Skin epidermis (tissue), 12 donors: ENCODE measurements around the gene PPP1R9A.

Source experiments
- H3K27ac ChIP-seq, 21 experiments: fragments of 200-600 bp; sonication (generic) in 11 of 21; one replicate each; pipeline ENCODE4 v1.5.0; 2020; ENCODE audit warnings: mild to moderate bottlenecking in 3 of 21, inconsistent platforms in 2 of 21, moderate library complexity in 2 of 21
- H3K4me3 ChIP-seq, 7 experiments: fragments of 200-600 bp; sonication (generic) in 2 of 7; one replicate each; pipeline ENCODE4 v1.5.0; 2020; ENCODE audit warnings: inconsistent platforms in 2 of 7, mild to moderate bottlenecking in 2 of 7, moderate library complexity in 1 of 7

PPP1R9A gene

GRCh38 chr7:95088536-95089215 lies 181.3 kb downstream of the PPP1R9A start:
- Histone ChIP-seq H3K27ac (no peak overlapping the region), H3K4me3 (no peak overlapping the region)

- Histone ChIP-seq H3K4me3 (no peak overlapping the region), H3K27ac (no peak overlapping the region)
Observed at GRCh38 chr7:95089414-95090315, 182.3 kb downstream of the PPP1R9A start.

- no peak overlapping the region for H3K4me3 ChIP-seq
- no peak overlapping the region for H3K27ac ChIP-seq
Observed at GRCh38 chr7:95092324-95092723, 184.9 kb downstream of the PPP1R9A start.

- Histone ChIP-seq H3K4me3 (no peak overlapping the region), H3K27ac (peak overlapping the region in 1 of 21 experiments; percentile 61)
Observed at GRCh38 chr7:95095259-95095965, 188.0 kb downstream of the PPP1R9A start.

- peak overlapping the region in 1 of 21 experiments; percentile 42 for H3K27ac ChIP-seq
- H3K4me3 ChIP-seq = no peak overlapping the region
Observed at GRCh38 chr7:95095966-95096540, 188.7 kb downstream of the PPP1R9A start.

GRCh38 chr7:95097291-95097690 lies 189.9 kb downstream of the PPP1R9A start:
- Histone ChIP-seq H3K4me3 (no peak overlapping the region), H3K27ac (no peak overlapping the region)

GRCh38 chr7:95097851-95098250 lies 190.5 kb downstream of the PPP1R9A start:
- Histone ChIP-seq H3K27ac (no peak overlapping the region), H3K4me3 (no peak overlapping the region)

- H3K4me3 ChIP-seq = no peak overlapping the region
- H3K27ac ChIP-seq = no peak overlapping the region
Observed at GRCh38 chr7:95099106-95099505, 191.7 kb downstream of the PPP1R9A start.

- no peak overlapping the region for H3K4me3 ChIP-seq
- H3K27ac ChIP-seq = no peak overlapping the region
Observed at GRCh38 chr7:95101422-95101821, 194.0 kb downstream of the PPP1R9A start.

- no peak overlapping the region for H3K4me3 ChIP-seq
- no peak overlapping the region for H3K27ac ChIP-seq
Observed at GRCh38 chr7:95102662-95103061, 195.3 kb downstream of the PPP1R9A start.

- Histone ChIP-seq H3K27ac (no peak overlapping the region), H3K4me3 (no peak overlapping the region)
Observed at GRCh38 chr7:95104739-95105138, 197.3 kb downstream of the PPP1R9A start.

GRCh38 chr7:95105627-95106026 lies 198.2 kb downstream of the PPP1R9A start:
- H3K4me3 ChIP-seq = no peak overlapping the region
- no peak overlapping the region for H3K27ac ChIP-seq

GRCh38 chr7:95106401-95106800 lies 199.0 kb downstream of the PPP1R9A start:
- Histone ChIP-seq H3K27ac (no peak overlapping the region), H3K4me3 (no peak overlapping the region)

- Histone ChIP-seq H3K4me3 (no peak overlapping the region), H3K27ac (no peak overlapping the region)
Observed at GRCh38 chr7:95110707-95111106, 203.3 kb downstream of the PPP1R9A start.

- H3K4me3 ChIP-seq = no peak overlapping the region
- H3K27ac ChIP-seq = no peak overlapping the region
Observed at GRCh38 chr7:95113590-95113989, 206.2 kb downstream of the PPP1R9A start.

- H3K4me3 ChIP-seq = no peak overlapping the region
- H3K27ac ChIP-seq = no peak overlapping the region
Observed at GRCh38 chr7:95126053-95126709, 218.8 kb downstream of the PPP1R9A start.

- no peak overlapping the region for H3K4me3 ChIP-seq
- H3K27ac ChIP-seq = no peak overlapping the region
Observed at GRCh38 chr7:95132500-95132899, 225.1 kb downstream of the PPP1R9A start.

- Histone ChIP-seq H3K4me3 (no peak overlapping the region), H3K27ac (no peak overlapping the region)
Observed at GRCh38 chr7:95139922-95140321, 232.5 kb downstream of the PPP1R9A start.

GRCh38 chr7:95141755-95142154 lies 234.4 kb downstream of the PPP1R9A start:
- Histone ChIP-seq H3K4me3 (no peak overlapping the region), H3K27ac (no peak overlapping the region)

GRCh38 chr7:95144256-95144655 lies 236.9 kb downstream of the PPP1R9A start:
- Histone ChIP-seq H3K27ac (no peak overlapping the region), H3K4me3 (no peak overlapping the region)
